HL-60 (cell line): ENCODE data around the gene TP53AIP1.

ENCODE experiments used
- GABPA ChIP-seq: IDR thresholded peaks from 2 replicates; pipeline ENCODE4 v1.6.1; 2012; ENCODE audit warnings: low read depth
- POLR2AphosphoS5 ChIP-seq: IDR thresholded peaks from 2 replicates; pipeline ENCODE4 v1.6.1; 2012; ENCODE audit warnings: low read depth
- REST ChIP-seq: IDR thresholded peaks from 2 replicates; pipeline ENCODE4 v1.6.1; 2012; ENCODE audit warnings: low read depth; ENCODE audit not compliant: insufficient replicate concordance
- TF ChIP-seq, protein P1 (sequence below): IDR thresholded peaks from one replicate; pipeline ENCODE4 v1.5.1; 2011; ENCODE audit warnings: low read length, control low read depth, inconsistent platforms; ENCODE audit not compliant: insufficient read depth

DNA sequence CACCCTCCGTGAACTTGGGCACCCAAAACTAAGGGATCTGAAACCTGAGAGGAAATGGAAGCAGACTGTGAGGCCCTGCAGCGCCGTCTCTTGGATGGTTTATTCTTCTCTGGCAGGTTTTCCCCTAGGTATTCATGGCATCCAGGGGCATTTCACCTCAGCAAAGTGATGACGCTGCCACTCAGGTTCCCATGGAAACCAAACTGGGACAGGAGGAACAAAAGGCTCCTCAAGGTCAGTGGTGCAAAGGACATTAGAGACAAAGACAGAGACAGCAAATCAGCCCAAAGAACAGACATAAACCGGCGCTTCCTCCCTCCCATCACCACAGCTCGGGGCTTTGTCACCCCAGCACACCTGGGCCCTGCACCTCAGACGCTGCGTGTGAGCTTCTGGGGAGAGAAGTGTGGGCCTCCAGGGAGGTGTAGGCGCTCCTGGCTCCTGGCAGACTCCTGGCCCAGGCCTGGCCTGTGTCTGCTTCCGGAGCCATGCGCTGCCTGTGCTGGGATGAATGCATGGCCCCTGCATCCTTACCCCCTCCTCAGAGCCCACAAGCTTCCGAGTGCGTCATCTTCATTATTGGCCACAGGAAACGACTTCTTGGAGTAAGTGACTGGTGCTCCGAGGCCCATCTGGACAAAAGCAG, 5.9 kb downstream of the TP53AIP1 start:
- no peak for TF ChIP-seq POLR2AphosphoS5
- no peak for TF ChIP-seq REST
- TF ChIP-seq, protein P1, sequence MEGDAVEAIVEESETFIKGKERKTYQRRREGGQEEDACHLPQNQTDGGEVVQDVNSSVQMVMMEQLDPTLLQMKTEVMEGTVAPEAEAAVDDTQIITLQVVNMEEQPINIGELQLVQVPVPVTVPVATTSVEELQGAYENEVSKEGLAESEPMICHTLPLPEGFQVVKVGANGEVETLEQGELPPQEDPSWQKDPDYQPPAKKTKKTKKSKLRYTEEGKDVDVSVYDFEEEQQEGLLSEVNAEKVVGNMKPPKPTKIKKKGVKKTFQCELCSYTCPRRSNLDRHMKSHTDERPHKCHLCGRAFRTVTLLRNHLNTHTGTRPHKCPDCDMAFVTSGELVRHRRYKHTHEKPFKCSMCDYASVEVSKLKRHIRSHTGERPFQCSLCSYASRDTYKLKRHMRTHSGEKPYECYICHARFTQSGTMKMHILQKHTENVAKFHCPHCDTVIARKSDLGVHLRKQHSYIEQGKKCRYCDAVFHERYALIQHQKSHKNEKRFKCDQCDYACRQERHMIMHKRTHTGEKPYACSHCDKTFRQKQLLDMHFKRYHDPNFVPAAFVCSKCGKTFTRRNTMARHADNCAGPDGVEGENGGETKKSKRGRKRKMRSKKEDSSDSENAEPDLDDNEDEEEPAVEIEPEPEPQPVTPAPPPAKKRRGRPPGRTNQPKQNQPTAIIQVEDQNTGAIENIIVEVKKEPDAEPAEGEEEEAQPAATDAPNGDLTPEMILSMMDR: no peak
- no peak for TF ChIP-seq GABPA
